Measurements from ENCODE around the gene GARIN5B.

Gene GARIN5B

GRCh38 chr19:55322204-55322885, 40.7 kb downstream of the GARIN5B start:
- no peak for DNase-seq (ENCODE audit: low spot score)

DNA sequence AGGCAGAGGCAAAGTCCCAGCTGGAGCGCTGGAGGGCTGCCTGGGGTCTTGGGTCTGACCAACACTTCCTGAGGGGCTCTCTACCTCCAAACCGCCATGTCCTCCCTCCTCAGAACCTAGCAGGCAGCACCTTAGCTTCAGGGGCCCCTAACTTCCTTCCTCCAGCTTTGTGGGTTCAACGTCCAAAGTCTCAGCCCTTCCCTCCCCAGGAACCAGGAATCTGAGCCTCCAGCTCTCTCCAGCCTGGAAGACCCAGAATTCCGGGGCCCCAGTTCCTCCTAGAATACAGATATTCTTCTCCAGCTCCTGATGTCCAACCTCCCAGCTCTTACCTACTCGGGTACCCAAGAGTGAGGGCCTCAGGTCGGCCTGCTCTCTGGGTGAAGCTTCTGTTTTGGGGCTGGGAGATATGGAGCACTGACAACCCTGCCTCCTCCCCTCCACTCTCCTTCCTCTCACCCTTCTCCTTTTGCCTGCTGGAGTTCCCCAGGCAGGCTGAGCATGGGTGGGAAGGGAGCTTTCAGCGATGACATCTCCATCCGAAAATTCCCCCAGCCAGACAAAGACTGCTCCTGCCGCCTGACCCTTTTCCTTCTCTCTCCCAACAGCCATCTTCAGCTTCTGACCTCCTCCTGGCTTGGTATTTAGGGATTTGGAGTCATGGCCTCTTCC, 41.5 kb downstream of the GARIN5B start:
- no peak for DNase-seq (ENCODE audit: low spot score)

- DNase-seq (ENCODE audit: low spot score) = no peak
Measured at GRCh38 chr19:55320844-55321419, 42.1 kb downstream of the GARIN5B start.

- no peak for DNase-seq (ENCODE audit: low spot score)
Measured at GRCh38 chr19:55319785-55320184, 43.3 kb downstream of the GARIN5B start.

- DNase-seq (ENCODE audit: low spot score) = no peak
Measured at GRCh38 chr19:55316646-55317045, 46.4 kb downstream of the GARIN5B start.

- no peak for DNase-seq (ENCODE audit: low spot score)
Measured at GRCh38 chr19:55315956-55316525, 47.0 kb downstream of the GARIN5B start.

GRCh38 chr19:55314396-55314795, 48.7 kb downstream of the GARIN5B start:
- no peak for DNase-seq (ENCODE audit: low spot score)

GRCh38 chr19:55312621-55313512, 50.2 kb downstream of the GARIN5B start:
- DNase-seq (ENCODE audit: low spot score) = no peak

DNA sequence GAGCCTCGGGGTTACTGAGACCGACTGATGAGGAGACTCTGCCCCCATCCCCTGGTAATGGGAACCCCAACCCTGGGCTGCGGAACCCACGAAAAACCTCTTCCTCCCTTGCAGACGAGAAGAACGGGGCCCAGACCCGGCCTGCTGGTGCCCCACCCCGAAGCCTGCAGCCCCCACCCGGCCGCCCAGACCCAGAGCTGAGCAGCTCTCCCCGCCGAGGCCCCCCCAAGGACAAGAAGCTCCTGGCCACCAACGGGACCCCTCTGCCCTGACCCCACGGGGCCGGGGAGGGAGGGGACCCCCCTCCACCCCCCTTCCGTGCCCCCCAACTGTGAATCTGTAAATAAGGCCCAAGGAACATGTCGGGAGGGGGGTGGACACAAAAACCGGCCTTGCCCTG, 51.3 kb downstream of the GARIN5B start:
- DNase-seq (ENCODE audit: low spot score) = no peak

DNA sequence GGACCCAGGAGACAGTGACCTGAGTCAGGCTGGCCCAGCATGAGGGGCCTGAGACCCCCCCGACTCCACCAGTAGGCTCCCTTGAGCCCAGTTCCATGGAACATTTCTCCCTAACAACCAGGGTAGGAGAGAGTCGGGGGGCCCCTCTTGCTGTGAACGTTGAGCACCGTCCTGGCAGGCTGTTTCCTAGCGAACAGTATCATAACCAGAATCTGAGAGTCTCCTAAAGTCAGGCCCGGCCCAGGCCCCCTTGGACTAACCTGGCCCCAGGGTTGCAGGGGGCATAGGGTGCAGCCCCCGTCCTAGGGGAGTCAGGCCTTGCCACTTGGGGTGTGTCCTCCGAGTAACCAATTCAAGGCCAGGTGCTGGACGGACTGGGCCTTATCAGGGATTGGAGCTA, 51.7 kb downstream of the GARIN5B start:
- DNase-seq (ENCODE audit: low spot score) = no peak

GRCh38 chr19:55310498-55310897, 52.6 kb downstream of the GARIN5B start:
- DNase-seq (ENCODE audit: low spot score) = no peak

DNA sequence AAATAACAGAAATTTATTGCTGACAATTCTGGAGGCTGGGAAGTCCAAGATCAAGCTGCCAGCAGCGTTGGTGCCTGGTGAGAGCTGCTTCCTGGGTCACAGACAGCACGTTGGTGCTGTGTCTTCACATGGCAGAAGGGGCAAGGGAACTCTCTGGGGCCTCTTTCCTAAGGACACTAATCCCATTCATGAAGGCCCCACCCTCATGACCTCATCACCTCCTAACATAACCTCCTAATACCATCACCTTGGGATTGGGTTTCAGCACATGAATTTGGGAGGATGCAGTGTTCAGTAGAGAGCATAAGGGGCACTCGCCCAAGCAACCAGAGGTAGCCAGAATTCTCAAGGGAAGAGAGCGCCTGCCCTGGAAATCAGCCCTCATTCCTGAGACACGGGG, 53.6 kb downstream of the GARIN5B start:
- DNase-seq (ENCODE audit: low spot score) = no peak

GRCh38 chr19:55308281-55308680, 54.8 kb downstream of the GARIN5B start:
- no peak for DNase-seq (ENCODE audit: low spot score)

GRCh38 chr19:55306712-55307111, 56.3 kb downstream of the GARIN5B start:
- DNase-seq (ENCODE audit: low spot score) = no peak

DNA sequence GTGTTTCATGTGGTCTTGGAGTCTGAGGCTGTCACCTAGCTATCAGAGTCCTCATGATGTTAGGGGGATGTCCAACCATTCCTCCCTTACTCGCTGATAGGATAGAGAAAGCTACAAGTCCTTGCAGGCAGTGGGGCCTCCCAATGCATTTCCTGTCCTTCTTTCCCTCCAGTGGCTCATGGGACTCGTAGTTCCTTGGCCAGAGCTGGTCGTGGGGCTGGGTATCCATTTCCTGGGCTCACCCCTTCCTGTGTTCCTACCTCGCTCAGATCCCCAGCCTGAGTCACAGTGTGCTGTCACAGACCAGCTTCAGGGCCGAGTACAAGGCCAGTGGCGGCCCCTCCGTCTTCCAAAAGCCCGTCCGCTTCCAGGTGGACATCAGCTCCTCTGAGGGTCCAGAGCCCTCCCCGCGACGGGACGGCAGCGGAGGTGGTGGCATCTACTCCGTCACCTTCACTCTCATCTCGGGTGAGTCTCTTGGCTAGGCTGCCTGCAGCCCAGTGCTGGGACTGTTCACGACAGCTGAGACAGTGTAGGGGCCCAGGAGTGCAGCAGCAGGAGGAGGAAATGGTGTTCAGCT, 57.0 kb downstream of the GARIN5B start:
- DNase-seq (ENCODE audit: low spot score) = no peak

DNA sequence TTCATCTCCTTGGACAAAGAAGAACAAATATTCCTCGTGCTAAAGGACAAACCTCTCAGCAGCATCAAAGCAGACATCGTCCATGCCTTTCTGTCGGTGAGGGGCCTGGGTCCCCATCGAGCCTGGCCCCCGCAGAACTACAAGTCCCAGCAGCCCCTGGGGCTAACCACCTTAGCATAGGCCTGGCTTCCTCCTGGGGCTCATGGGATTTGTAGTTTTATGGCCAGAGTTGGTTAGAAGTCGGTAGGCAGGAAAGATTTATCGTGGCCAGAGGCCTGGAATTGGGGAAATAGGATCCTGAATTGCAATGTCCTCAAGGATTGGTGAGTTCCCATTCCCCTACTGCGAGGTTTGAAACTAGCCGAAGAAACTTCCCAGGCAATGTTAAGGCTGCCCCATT, 57.6 kb downstream of the GARIN5B start:
- peak; percentile 50 for DNase-seq (ENCODE audit: low spot score)

DNA sequence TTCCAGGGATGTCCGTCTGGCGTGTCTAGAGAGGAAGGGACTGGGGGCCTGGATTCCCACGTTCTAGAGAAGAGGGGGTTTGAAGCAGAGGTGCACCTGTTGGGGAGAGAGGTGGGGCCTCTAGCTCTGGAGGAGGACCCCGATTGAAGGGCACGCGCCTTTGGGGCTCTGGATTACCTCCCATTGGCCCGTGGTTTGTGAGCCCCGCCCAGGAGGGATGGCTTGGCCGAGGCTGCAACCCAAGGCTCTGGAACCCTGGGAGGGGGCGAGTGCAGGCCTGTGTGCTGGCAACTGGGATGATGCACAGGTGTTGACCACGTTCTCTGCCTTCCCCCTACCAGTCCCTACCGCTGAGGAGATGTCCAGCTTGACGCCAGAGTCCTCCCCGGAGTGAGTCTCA, 58.1 kb downstream of the GARIN5B start:
- DNase-seq (ENCODE audit: low spot score) = no peak

Measured in CD4-positive, alpha-beta T cell treated with Interleukin-15 for 4 hours (primary cell).